SK-N-SH (cell line): ENCODE results near the gene GUCY2D. TPM values are rescaled to one million over a fixed set of nuclear protein-coding genes. Genes with fewer than 3 reads are reported as not detected.

Source experiments
- CTCF ChIA-PET: fragments of 300-600, 350-600 bp; formaldehyde crosslinking; extraction: SDS; loops from one replicate; lab custom pipeline; 2021; lab: Yijun Ruan, JAX
- POLR2A ChIA-PET: fragments of 350-600 bp; sonication (Branson Sonifier 250); formaldehyde crosslinking; extraction: SDS; loops from one replicate; lab custom pipeline; 2020; ENCODE audit warnings: antibody characterized with exemption, inconsistent platforms; lab: Yijun Ruan, JAX
- DNase-seq: peaks from one replicate; pipeline ENCODE4 v3.0.0; 2012
- H2AFZ ChIP-seq: fragments of 200-600 bp; sonication (generic); 2 replicates; pipeline ENCODE4 v1.8.1; 2016; ENCODE audit warnings: antibody characterized with exemption, mild to moderate bottlenecking, low read depth
- H3F3A ChIP-seq: fragments of 200-600 bp; sonication (generic); replicated peaks from 2 replicates; pipeline ENCODE3; 2016; ENCODE audit warnings: antibody characterized with exemption, mild to moderate bottlenecking; ENCODE audit not compliant: insufficient read depth
- H3K27ac ChIP-seq, 2 experiments: fragments of 200-500 bp in 1 of 2; fragments of 200-600 bp in 1 of 2; sonication (Bioruptor generic) in 1 of 2; sonication (generic), shearing (Covaris generic) in 1 of 2; 2 replicates each; pipeline versions ENCODE4 v1.5.1 to v1.6.1; 2014 to 2016; ENCODE audit warnings: low read depth in 2 of 2, inconsistent platforms in 1 of 2, low read length in 1 of 2, mild to moderate bottlenecking in 1 of 2, mixed read lengths in 1 of 2
- H3K27me3 ChIP-seq: fragments of 200-600 bp; sonication (generic), shearing (Covaris generic); 2 replicates; pipeline ENCODE4 v1.6.1; 2016; ENCODE audit warnings: mixed run types; ENCODE audit not compliant: insufficient read depth
- H3K36me3 ChIP-seq, 2 experiments: fragments of 200-500 bp in 1 of 2; fragments of 200-600 bp in 1 of 2; sonication (Bioruptor generic) in 1 of 2; sonication (generic) in 1 of 2; replicated peaks in 1 of 2; 2 replicates each; pipeline versions ENCODE3 to v1.5.1; 2014 to 2016; ENCODE audit warnings: low read length in 1 of 2, mild to moderate bottlenecking in 1 of 2; ENCODE audit not compliant: insufficient read depth in 2 of 2, control insufficient read depth in 1 of 2
- H3K4me1 ChIP-seq, 2 experiments: fragments of 200-500 bp in 1 of 2; fragments of 200-600 bp in 1 of 2; sonication (Bioruptor generic) in 1 of 2; sonication (generic), shearing (Covaris generic) in 1 of 2; 2 replicates each; pipeline versions ENCODE4 v1.5.1 to v1.6.1; 2014 to 2016; ENCODE audit warnings: low read depth in 1 of 2, low read length in 1 of 2, mixed run types in 1 of 2; ENCODE audit not compliant: insufficient read depth in 2 of 2, control insufficient read depth in 1 of 2
- H3K4me2 ChIP-seq: fragments of 200-600 bp; sonication (generic), shearing (Covaris generic); 2 replicates; pipeline ENCODE4 v1.6.1; 2017; ENCODE audit warnings: mixed run types
- H3K4me3 ChIP-seq, 2 experiments: fragments of 200-500 bp in 1 of 2; fragments of 200-600 bp in 1 of 2; sonication (Bioruptor generic) in 1 of 2; sonication (generic), shearing (Covaris generic) in 1 of 2; 2 replicates each; pipeline versions ENCODE4 v1.5.1 to v1.8.1; 2014 to 2016; ENCODE audit warnings: low read depth in 2 of 2, inconsistent platforms in 1 of 2, low read length in 1 of 2, mild to moderate bottlenecking in 1 of 2, mixed read lengths in 1 of 2, moderate library complexity in 1 of 2
- H3K79me2 ChIP-seq: fragments of 200-600 bp; sonication (generic); 2 replicates; pipeline ENCODE4 v1.8.1; 2017; ENCODE audit warnings: mild to moderate bottlenecking; ENCODE audit not compliant: insufficient read depth
- H3K9ac ChIP-seq: fragments of 200-600 bp; sonication (generic); 2 replicates; pipeline ENCODE4 v1.6.1; 2017; ENCODE audit warnings: mixed run types
- H3K9me2 ChIP-seq: fragments of 200-600 bp; sonication (generic); 2 replicates; pipeline ENCODE4 v1.6.1; 2017; ENCODE audit warnings: mixed run types
- H3K9me3 ChIP-seq: fragments of 200-600 bp; sonication (generic); 2 replicates; pipeline ENCODE4 v1.6.1; 2017; ENCODE audit warnings: mixed run types, mild to moderate bottlenecking, moderate library complexity
- H4K20me1 ChIP-seq: fragments of 200-600 bp; sonication (generic); 2 replicates; pipeline ENCODE4 v1.6.1; 2017; ENCODE audit warnings: mild to moderate bottlenecking, mixed run types; ENCODE audit not compliant: insufficient read depth
- EZH2phosphoT487 ChIP-seq: fragments of 200-600 bp; sonication (generic); IDR thresholded peaks from 2 replicates; pipeline ENCODE4 v1.6.1; 2017; ENCODE audit warnings: low read depth, mixed run types, mild to moderate bottlenecking, antibody characterized with exemption, moderate library complexity, borderline replicate concordance
- FOSL2 ChIP-seq: IDR thresholded peaks from 2 replicates; pipeline ENCODE4 v1.4.0; 2012; ENCODE audit warnings: low read depth, mild to moderate bottlenecking, moderate library complexity, borderline replicate concordance
- FOXJ3 ChIP-seq: sonication (generic); formaldehyde crosslinking; IDR thresholded peaks from 2 replicates; pipeline ENCODE4 v1.5.1; 2020; ENCODE audit warnings: mild to moderate bottlenecking, missing genetic modification reagents
- GATA2 ChIP-seq: sonication (generic); formaldehyde crosslinking; IDR thresholded peaks from 2 replicates; pipeline ENCODE4 v1.5.0; 2020; ENCODE audit warnings: mild to moderate bottlenecking, missing genetic modification reagents
- JUND ChIP-seq: IDR thresholded peaks from 2 replicates; pipeline ENCODE4 v1.4.0; 2012
- MAX ChIP-seq: IDR thresholded peaks from 2 replicates; pipeline ENCODE4 v1.4.0; 2012; ENCODE audit warnings: low read depth
- MEF2A ChIP-seq: IDR thresholded peaks from 2 replicates; pipeline ENCODE4 v1.4.0; 2012; ENCODE audit warnings: low read depth, borderline replicate concordance
- NFIC ChIP-seq: IDR thresholded peaks from 2 replicates; pipeline ENCODE4 v1.4.0; 2012; ENCODE audit warnings: borderline replicate concordance
- PBX3 ChIP-seq: IDR thresholded peaks from 2 replicates; pipeline ENCODE4; 2012
- RAD21 ChIP-seq: IDR thresholded peaks from 2 replicates; pipeline ENCODE4 v1.6.1; 2012; ENCODE audit warnings: mild to moderate bottlenecking, low read length
- RCOR1 ChIP-seq: fragments of 150-350 bp; IDR thresholded peaks from 2 replicates; pipeline ENCODE4 v1.6.1; 2017; ENCODE audit warnings: antibody characterized with exemption, low read length
- REST ChIP-seq: IDR thresholded peaks from 2 replicates; pipeline ENCODE4 v1.6.1; 2012; ENCODE audit warnings: mild to moderate bottlenecking, low read depth, low read length, moderate library complexity
- RXRA ChIP-seq: IDR thresholded peaks from 2 replicates; pipeline ENCODE4 v1.4.0; 2012; ENCODE audit warnings: low read depth, mild to moderate bottlenecking, borderline replicate concordance
- SMC3 ChIP-seq: IDR thresholded peaks from 2 replicates; pipeline ENCODE4 v1.6.1; 2012; ENCODE audit warnings: low read depth, low read length, improper control_type of control experiment
- TAF1 ChIP-seq: IDR thresholded peaks from 2 replicates; pipeline ENCODE4 v1.6.1; 2012; ENCODE audit warnings: low read depth, mild to moderate bottlenecking, low read length, moderate library complexity, borderline replicate concordance
- TEAD4 ChIP-seq: IDR thresholded peaks from 2 replicates; pipeline ENCODE4 v1.4.0; 2012; ENCODE audit warnings: mild to moderate bottlenecking, borderline replicate concordance; ENCODE audit not compliant: insufficient read depth
- USF1 ChIP-seq: IDR thresholded peaks from 2 replicates; pipeline ENCODE4 v1.4.0; 2012; ENCODE audit warnings: low read depth, borderline replicate concordance
- USF2 ChIP-seq: fragments of 150-350 bp; IDR thresholded peaks from 2 replicates; pipeline ENCODE4 v1.6.1; 2017; ENCODE audit warnings: antibody characterized with exemption, low read length, low read depth, borderline replicate concordance
- YY1 ChIP-seq: IDR thresholded peaks from 2 replicates; pipeline ENCODE4 v1.4.0; 2012; ENCODE audit warnings: low read depth, mild to moderate bottlenecking
- WGBS: methylation state at CpG from one replicate; pipeline ENCODE4 v1.1.6; 2017; ENCODE audit warnings: low lambda C conversion rate; 5-methylcytosine and 5-hydroxymethylcytosine counted together
- polyA plus RNA-seq, 3 experiments: library from polyadenylated mRNA; depleted of rRNA; stranded (reverse); fragments of >200 nt; gene quantifications; 2 replicates each; pipeline ENCODE4 v1.2.3, GENCODE V29; 2012

GUCY2D gene
- polyA plus RNA-seq, 1 of the 3 experiments (the other 2 are of a cell fraction) = not detected

- no peak for TF ChIP-seq NFIC
These were observed 25.4 kb upstream of the GUCY2D start (continued) for GRCh38 chr17:7977039-7977438.

GRCh38 chr17:7977805-7978204 is 24.6 kb upstream of the GUCY2D start:
- H3K9me2 ChIP-seq = no peaks in the 10 kb centered on the region
- H3K4me3 ChIP-seq = no peak overlapping the region
- no peak for TF ChIP-seq EZH2phosphoT487
- no peak for TF ChIP-seq SMC3
- no peak for TF ChIP-seq MAX
- TF ChIP-seq USF1 = no peak
- TF ChIP-seq USF2 = no peak
- no peak for TF ChIP-seq FOXJ3 (CRISPR knock-in tag)
- no peak for TF ChIP-seq JUND
- no peak for TF ChIP-seq TAF1
- no peak for TF ChIP-seq MEF2A
- no peak for TF ChIP-seq RAD21
- TF ChIP-seq TEAD4 = no peak
- no peak for TF ChIP-seq FOSL2
- TF ChIP-seq GATA2 (CRISPR knock-in tag) = no peak
- no peak for TF ChIP-seq RCOR1
- TF ChIP-seq REST = no peak
- TF ChIP-seq RXRA = no peak
- TF ChIP-seq PBX3 = no peak
- no peak for TF ChIP-seq YY1
- H3K9ac ChIP-seq = no peak overlapping the region
- H2AFZ ChIP-seq = no peak overlapping the region
- 91% methylated on average over 5 of the region's 5 CpGs for WGBS
- H3K4me1 ChIP-seq = no peaks in the 10 kb centered on the region; a peak in 1 of 4 replicates
- no peaks in the 10 kb centered on the region for H3K27me3 ChIP-seq
- H3K36me3 ChIP-seq = no peaks in the 10 kb centered on the region
- no peaks in the 10 kb centered on the region for H4K20me1 ChIP-seq
- no peak overlapping the region for H3K27ac ChIP-seq
- no peak for DNase-seq
- H3F3A ChIP-seq = peaks cover 10% of the 10 kb centered on the region
- H3K4me2 ChIP-seq = no peak overlapping the region
- no peaks in the 10 kb centered on the region for H3K79me2 ChIP-seq
- POLR2A ChIA-PET = no interaction called here
- no peaks in the 10 kb centered on the region; the same call in 1 of the 2 replicates for H3K9me3 ChIP-seq
- CTCF ChIA-PET = interaction anchor here (1.1 to 8.0 kb wide), 3 partner anchors 9 to 77 kb away, joined by 3 to 47 read pairs (median 3); no protein-coding TSS in a partner anchor
